Spleen (tissue), 11 donors: ENCODE data around the gene CHD6. TPM values are rescaled to one million over a fixed set of nuclear protein-coding genes. Genes with fewer than 3 reads are reported as not detected.

ENCODE experiments used
- DNase-seq: peaks from one replicate; pipeline ENCODE4 v3.0.0-alpha.2; 2020
- H3K27ac ChIP-seq, 8 donors: fragments of 200-600 bp; sonication (generic) in 7 of 8; 1 replicate in 4 of 8; 2 replicates in 4 of 8; pipeline versions ENCODE4 v1.5.0 to v1.8.0; 2016 to 2021; ENCODE audit warnings: inconsistent platforms in 4 of 8, mild to moderate bottlenecking in 4 of 8, moderate library complexity in 1 of 8
- H3K27me3 ChIP-seq, 7 donors: fragments of 200-600 bp; sonication (generic) in 6 of 7; replicated peaks in 1 of 7; 1 replicate in 4 of 7; 2 replicates in 3 of 7; pipeline versions ENCODE4 v1.5.0 to v1.8.0; 2016 to 2021; ENCODE audit warnings: inconsistent platforms in 3 of 7, mild to moderate bottlenecking in 1 of 7
- H3K36me3 ChIP-seq, 6 donors: fragments of 200-600 bp; sonication (generic) in 5 of 6; 1 replicate in 4 of 6; 2 replicates in 2 of 6; pipeline versions ENCODE4 v1.5.0 to v1.8.0; 2016 to 2021; ENCODE audit warnings: inconsistent platforms in 2 of 6
- H3K4me1 ChIP-seq, 6 donors: fragments of 200-600 bp; sonication (generic) in 5 of 6; 1 replicate in 3 of 6; 2 replicates in 3 of 6; pipeline versions ENCODE4 v1.5.0 to v1.8.0; 2016 to 2021; ENCODE audit warnings: inconsistent platforms in 3 of 6
- H3K4me3 ChIP-seq, 8 donors: fragments of 200-600 bp; sonication (generic) in 7 of 8; 1 replicate in 4 of 8; 2 replicates in 4 of 8; pipeline versions ENCODE4 v1.5.0 to v1.8.0; 2016 to 2021; ENCODE audit warnings: inconsistent platforms in 4 of 8, mild to moderate bottlenecking in 4 of 8, moderate library complexity in 2 of 8
- H3K9me3 ChIP-seq, 8 donors: fragments of 200-600 bp; sonication (generic) in 7 of 8; 1 replicate in 4 of 8; 2 replicates in 4 of 8; pipeline versions ENCODE4 v1.5.0 to v1.8.0; 2016 to 2021; ENCODE audit warnings: inconsistent platforms in 4 of 8
- CTCF ChIP-seq, 11 experiments: fragments of 200-600 bp in 7 of 11; fragments of 450-650 bp in 4 of 11; sonication (generic) in 4 of 11; IDR thresholded peaks in 8 of 11; conservative IDR thresholded peaks in 3 of 11; 1 replicate in 7 of 11; 2 replicates in 4 of 11; pipeline versions ENCODE4 v1.4.0 to v1.8.0; 2016 to 2021; ENCODE audit warnings: antibody characterized with exemption in 11 of 11, inconsistent platforms in 4 of 11, mild to moderate bottlenecking in 1 of 11
- POLR2A ChIP-seq, 3 donors: fragments of 450-650 bp; IDR thresholded peaks; one replicate each; pipeline ENCODE4 v1.5.1; 2017; ENCODE audit warnings: antibody characterized with exemption in 3 of 3, mild to moderate bottlenecking in 1 of 3
- POLR2AphosphoS5 ChIP-seq, 3 donors: sonication (generic); formaldehyde crosslinking; IDR thresholded peaks; one replicate each; pipeline ENCODE4 v1.5.1; 2017; ENCODE audit warnings: antibody characterized with exemption in 3 of 3
- WGBS, 5 donors: extraction: QIAGEN DNeasy Blood & Tissue Kit in 3 of 5; methylation state at CpG; one replicate each; pipeline versions ENCODE4 v1.1.5 to v1.1.7; 2013 to 2018; 5-methylcytosine and 5-hydroxymethylcytosine counted together
- intact Hi-C: fragments of 100-400 bp; cut with DNase I; formaldehyde crosslinking; loops from one replicate; pipeline ENCODE4 v1.15.0; 2023; ENCODE audit warnings: low total_unique reads
- polyA plus RNA-seq, 3 donors: library from polyadenylated mRNA; stranded (reverse); fragments of 200-250 nt; gene quantifications; one replicate each; pipeline ENCODE4 v1.2.1, GENCODE V29; 2013
- total RNA-seq, 7 donors: library from RNA; depleted of rRNA in 3 of 7; stranded (reverse); fragments of >200 nt in 3 of 7; fragmentation: NEBNext Ultra II Directional in 4 of 7; extraction: Animal tissue kit (Norgen Biotek cat#: 25700) in 4 of 7; gene quantifications; one replicate each; pipeline versions ENCODE4 v1.1.0 to v1.2.1, GENCODE V29; 2016 to 2021
- donor health status: healthy with polysubstance abuse.
- donor health status: DM: no; HTN: no; CAD: no; lungs with moderate emphysema.
- donor health status: DM: no; HTN: no; CAD: no.
- donor health status: Bipolar disorder and iron deficiency.
- donor health status: healthy.
- donor health status: DM: no; HTN: no; CAD: no.
- donor health status: DM: yes; HTN: yes; CAD: no.

The CHD6 gene
- total and polyA plus RNA-seq, 10 donors, result 4.2 to 68.3 (median 47.8) TPM

- TF ChIP-seq POLR2AphosphoS5 (IDR thresholded peaks at IDR 0.05) (peak in 1 of 3 donors; percentile 29), CTCF (IDR thresholded peaks at IDR 0.05 in 8 of 11, conservative IDR thresholded peaks at IDR 0.05 in 3 of 11) (no peak), POLR2A (IDR thresholded peaks at IDR 0.05) (no peak)
- intact Hi-C loops, result no loop called here
- 79 to 85% (median 81%) methylated on average over 36 to 45 of the region's 45 CpGs for WGBS, 5 donors
- Histone ChIP-seq H3K4me1 (peaks cover 0 to 14% (median 7%) of the 10 kb centered on the region in 6 donors), H3K4me3 (no peak overlapping the region), H3K27me3 (peaks cover 0 to 37% (median 22%) of the 10 kb centered on the region in 7 donors), H3K27ac (no peak overlapping the region), H3K9me3 (no peaks in the 10 kb centered on the region), H3K36me3 (peaks cover 0 to 11% (median 0%) of the 10 kb centered on the region in 6 donors)
- peak; percentile 64 for DNase-seq
Measured at GRCh38 chr20:41361757-41362747, 256.1 kb downstream of the CHD6 start.

DNA sequence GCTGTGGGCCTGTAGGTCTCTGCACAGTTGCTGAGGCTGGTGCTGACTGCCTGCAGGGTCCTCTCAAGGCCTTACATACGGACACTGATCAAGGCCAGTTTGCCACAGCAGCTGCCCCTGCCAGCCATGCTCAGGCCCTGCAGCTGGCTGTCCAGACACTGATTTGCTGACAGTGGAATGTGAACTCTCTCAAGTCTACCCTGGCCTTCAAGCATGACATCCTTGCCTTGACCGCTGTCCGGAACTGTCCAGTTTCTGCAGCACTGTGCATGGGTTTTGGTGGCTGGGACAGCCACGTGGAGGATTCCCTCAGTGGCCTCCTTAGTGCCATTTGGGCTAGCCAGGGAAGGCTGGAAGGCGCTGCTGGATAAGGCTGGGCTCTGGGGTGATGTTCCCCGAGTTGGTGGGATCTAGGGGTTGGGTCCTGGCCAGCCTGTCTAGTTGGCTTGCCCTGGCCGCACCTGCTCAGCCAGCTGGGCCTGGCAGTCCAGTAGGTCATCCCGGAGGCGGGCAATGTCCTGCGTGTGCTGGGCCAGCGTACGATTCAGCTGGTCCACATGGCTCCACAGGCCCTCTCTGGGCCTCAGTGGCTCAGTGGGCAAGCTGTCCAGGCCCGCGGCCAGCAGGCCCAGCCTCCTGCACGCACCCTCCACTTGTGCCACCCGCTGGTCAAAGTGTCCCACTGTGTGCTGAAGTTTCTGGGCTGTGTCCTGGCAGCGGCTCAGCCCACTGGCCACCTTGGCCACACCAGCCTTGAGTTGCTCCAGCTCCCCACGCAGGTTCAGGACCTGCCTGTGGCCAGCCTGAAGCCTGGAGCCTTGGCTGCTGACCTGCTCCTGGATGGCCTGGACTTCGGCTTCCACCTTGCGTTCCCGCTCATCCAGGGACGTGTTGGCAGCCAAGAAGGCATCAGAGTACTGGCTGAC is 257.1 kb downstream of the CHD6 start:
- 75 to 100% (median 88%) methylated on average over 7 to 22 of the region's 22 CpGs for WGBS, 5 donors

GRCh38 chr20:41359541-41360011 is 258.6 kb downstream of the CHD6 start:
- H3K27me3 ChIP-seq, result peaks cover 0 to 12% (median under 1%) of the 10 kb centered on the region in 7 donors
- H3K27ac ChIP-seq, result no peak overlapping the region
- intact Hi-C loops, result no loop called here
- no peaks in the 10 kb centered on the region for H3K4me1 ChIP-seq
- DNase-seq, result no peak
- H3K4me3 ChIP-seq, result no peak overlapping the region
- peaks cover 0 to 11% (median 0%) of the 10 kb centered on the region in 6 donors for H3K36me3 ChIP-seq
- WGBS, 5 donors, result 85 to 94% (median 92%) methylated on average over 8 to 9 of the region's 9 CpGs
- H3K9me3 ChIP-seq, result no peaks in the 10 kb centered on the region
- no peak for TF ChIP-seq CTCF (IDR thresholded peaks at IDR 0.05 in 8 of 11, conservative IDR thresholded peaks at IDR 0.05 in 3 of 11)

More for the DNA sequence above, 257.1 kb downstream of the CHD6 start:
- peaks cover 0 to 27% (median 16%) of the 10 kb centered on the region in 7 donors for H3K27me3 ChIP-seq
- no peak overlapping the region for H3K27ac ChIP-seq
- peaks cover 0 to 11% (median 0%) of the 10 kb centered on the region in 6 donors for H3K36me3 ChIP-seq
- intact Hi-C loops, result no loop called here
- peaks cover 0 to 6% (median 2%) of the 10 kb centered on the region in 6 donors for H3K4me1 ChIP-seq
- H3K9me3 ChIP-seq, result no peaks in the 10 kb centered on the region
- H3K4me3 ChIP-seq, result no peak overlapping the region
- DNase-seq, result peak; percentile 68
- TF ChIP-seq POLR2AphosphoS5 (IDR thresholded peaks at IDR 0.05), result no peak
- no peak for TF ChIP-seq POLR2A (IDR thresholded peaks at IDR 0.05)
- no peak for TF ChIP-seq CTCF (IDR thresholded peaks at IDR 0.05 in 8 of 11, conservative IDR thresholded peaks at IDR 0.05 in 3 of 11)
